HepG2 (cell line): Measurements from ENCODE around the gene GABRB1. TPM values are rescaled to one million over a fixed set of nuclear protein-coding genes. Genes with fewer than 3 reads are reported as not detected.

Experiments
- ATAC-seq: fragments of 200-7000 bp; cut with Tn5 transposase; 3 replicates; pipeline ENCODE4 v1.9.1; 2020; ENCODE audit warnings: mild to moderate bottlenecking, moderate library complexity
- BruUV-seq: library from RNA; stranded (reverse); fragments of 400-500 nt; replicated peaks from 2 replicates; lab custom pipeline; 2021; lab: Mats Ljungman, UMichigan
- CTCF ChIA-PET: fragments of 300-600 bp; formaldehyde crosslinking; extraction: SDS; loops from one replicate; lab custom pipeline; 2021; ENCODE audit warnings: low total read pairs, inconsistent platforms, low intra/inter-chr PET ratio; lab: Yijun Ruan, JAX
- POLR2A ChIA-PET: fragments of 350-600 bp; sonication (Branson Sonifier 250); formaldehyde crosslinking; loops from one replicate; lab custom pipeline; 2020; ENCODE audit warnings: antibody characterized with exemption, inconsistent platforms; lab: Yijun Ruan, JAX
- DNase-seq: peaks from one replicate; pipeline ENCODE4 v3.0.0-alpha.2; 2015; ENCODE audit warnings: low spot score
- FAIRE-seq: peaks from 3 replicates; lab custom pipeline; 2011; peaks lifted over from hg19 to GRCh38; lab: Jason Lieb, UNC
- H2AFZ ChIP-seq: one replicate; pipeline ENCODE4 v1.6.1; 2011; ENCODE audit warnings: low read length, inconsistent platforms
- H3K27ac ChIP-seq: fragments of 300-600 bp; 3 replicates; pipeline ENCODE4 v1.8.0; 2011; ENCODE audit warnings: mixed run types, mild to moderate bottlenecking, mixed read lengths, low read length, inconsistent platforms; ENCODE audit not compliant: insufficient read depth; ENCODE audit errors: extremely low read length
- H3K27me3 ChIP-seq, 2 experiments: fragments of 200-600 bp in 1 of 2; 2 replicates in 1 of 2; 3 replicates in 1 of 2; pipeline versions ENCODE4 v1.6.0 to v1.8.0; 2011; ENCODE audit warnings: low read length in 2 of 2, mild to moderate bottlenecking in 2 of 2, moderate library complexity in 2 of 2, inconsistent platforms in 1 of 2; ENCODE audit not compliant: insufficient read depth in 2 of 2, control insufficient read depth in 1 of 2
- H3K36me3 ChIP-seq, 2 experiments: fragments of 200-600 bp in 1 of 2; replicated peaks in 1 of 2; 2 replicates in 1 of 2; 3 replicates in 1 of 2; pipeline versions ENCODE4 v1.5.1 to v1.8.0; 2011; ENCODE audit warnings: low read length in 2 of 2, inconsistent platforms in 1 of 2; ENCODE audit not compliant: insufficient read depth in 2 of 2, control insufficient read depth in 1 of 2
- H3K4me1 ChIP-seq: 2 replicates; pipeline ENCODE4 v1.5.1; 2012; ENCODE audit warnings: low read length, inconsistent platforms; ENCODE audit not compliant: insufficient read depth
- H3K4me2 ChIP-seq: 2 replicates; pipeline ENCODE4 v1.6.0; 2011; ENCODE audit warnings: low read depth, low read length, inconsistent platforms
- H3K4me3 ChIP-seq, 3 experiments: fragments of 200-600 bp in 1 of 3; sonication (generic), shearing (Covaris generic) in 1 of 3; replicated peaks in 1 of 3; 2 replicates each; pipeline ENCODE4 v1.5.1; 2011 to 2016; ENCODE audit warnings: low read length in 3 of 3, inconsistent platforms in 2 of 3, low read depth in 2 of 3, mild to moderate bottlenecking in 2 of 3, control low read depth in 1 of 3, mixed read lengths in 1 of 3; ENCODE audit not compliant: insufficient read depth in 1 of 3
- H3K79me2 ChIP-seq: one replicate; pipeline ENCODE4 v1.6.1; 2011; ENCODE audit warnings: low read length, inconsistent platforms; ENCODE audit not compliant: insufficient read depth
- H3K9ac ChIP-seq: 2 replicates; pipeline ENCODE4 v1.6.0; 2011; ENCODE audit warnings: mild to moderate bottlenecking, low read depth, low read length, inconsistent platforms; ENCODE audit not compliant: insufficient read depth
- H3K9me3 ChIP-seq: 2 replicates; pipeline ENCODE4 v1.5.1; 2012; ENCODE audit warnings: mild to moderate bottlenecking, low read length
- H4K20me1 ChIP-seq: 2 replicates; pipeline ENCODE4 v1.6.0; 2011; ENCODE audit warnings: inconsistent platforms, mild to moderate bottlenecking, low read length, moderate library complexity; ENCODE audit not compliant: insufficient read depth
- DDIT3 ChIP-seq: sonication (generic); formaldehyde crosslinking; IDR thresholded peaks from 2 replicates; pipeline ENCODE4 v1.4.0; 2020; ENCODE audit warnings: mild to moderate bottlenecking, missing genetic modification reagents
- EHMT2 ChIP-seq: fragments of 200-600 bp; sonication (generic); IDR thresholded peaks from 2 replicates; pipeline ENCODE4 v1.7.0; 2017; ENCODE audit warnings: antibody characterized with exemption, low read depth, low read length, borderline replicate concordance
- FOXA3 ChIP-seq: IDR thresholded peaks from 2 replicates; pipeline ENCODE4 v1.6.1; 2016; ENCODE audit warnings: missing genetic modification reagents, missing compliant biosample characterization
- NFIC ChIP-seq: IDR thresholded peaks from 2 replicates; pipeline ENCODE4 v1.6.1; 2012; ENCODE audit warnings: mild to moderate bottlenecking, low read length, inconsistent platforms
- NRL ChIP-seq: sonication (generic); formaldehyde crosslinking; IDR thresholded peaks from 2 replicates; pipeline ENCODE4 v1.5.0; 2020; ENCODE audit warnings: missing genetic modification reagents, mild to moderate bottlenecking, moderate library complexity, borderline replicate concordance
- SATB2 ChIP-seq: sonication (generic); formaldehyde crosslinking; IDR thresholded peaks from 2 replicates; pipeline ENCODE4 v1.5.0; 2020; ENCODE audit warnings: missing genetic modification reagents
- SRF ChIP-seq: IDR thresholded peaks from 2 replicates; pipeline ENCODE4 v1.6.1; 2011; ENCODE audit warnings: mild to moderate bottlenecking, low read depth, low read length, moderate library complexity
- STAT5B ChIP-seq: sonication (generic); formaldehyde crosslinking; IDR thresholded peaks from 2 replicates; pipeline ENCODE4 v1.4.0; 2020; ENCODE audit warnings: missing genetic modification reagents
- ZNF264 ChIP-seq: sonication (generic); formaldehyde crosslinking; IDR thresholded peaks from 2 replicates; pipeline ENCODE4 v1.4.0; 2020; ENCODE audit warnings: missing genetic modification reagents
- ZXDC ChIP-seq: sonication (generic); formaldehyde crosslinking; IDR thresholded peaks from 2 replicates; pipeline ENCODE4 v1.5.0; 2020; ENCODE audit warnings: mild to moderate bottlenecking, missing genetic modification reagents
- WGBS: methylation state at CpG from one replicate; pipeline ENCODE4 v1.1.6; 2017; ENCODE audit warnings: low lambda C conversion rate; 5-methylcytosine and 5-hydroxymethylcytosine counted together
- in situ Hi-C: cut with HindIII; loops from 2 replicates; pipeline ENCODE4 v1.10.0; 2017; ENCODE audit warnings: low pct_unique_long_range_greater_than_20kb; ENCODE audit not compliant: extremely low pct_ligation_motif_present
- intact Hi-C: fragments of 100-400 bp; cut with micrococcal nuclease; formaldehyde crosslinking; loops from one replicate; pipeline ENCODE4 v1.10.0; 2022; ENCODE audit not compliant: unreplicated experiment
- polyA plus RNA-seq, 8 experiments: library from polyadenylated mRNA; depleted of rRNA in 3 of 8; stranded (reverse) in 7 of 8; unstranded in 1 of 8; fragments of >200 nt; fragmentation: Illumina TruSeq in 4 of 8; extraction: Trizol in 4 of 8; gene quantifications; 2 replicates each; pipeline versions ENCODE4 v1.2.1 to v1.2.3, GENCODE V29; 2011 to 2016; ENCODE audit warnings: low read depth in 4 of 8, missing spikeins in 1 of 8, mixed read lengths in 1 of 8; ENCODE audit not compliant: insufficient read depth in 1 of 8
- total RNA-seq, 5 experiments: library from RNA; depleted of rRNA; stranded (reverse); fragments of >200 nt; fragmentation: Illumina TruSeq; extraction: Trizol; gene quantifications; 2 replicates each; pipeline ENCODE4 v1.2.3, GENCODE V29; 2016; ENCODE audit warnings: low read depth in 1 of 5
- TF ChIP-seq, protein P1 (sequence below): sonication (generic); formaldehyde crosslinking; IDR thresholded peaks from 2 replicates; pipeline ENCODE4 v1.8.1; 2023; ENCODE audit warnings: missing genetic modification reagents, inconsistent platforms, borderline replicate concordance

The GABRB1 gene
- total and polyA plus RNA-seq, 2 of the 13 experiments (the other 11 are each of a cell fraction or from before 2014, with no cell fraction given) = not detected

- intact Hi-C loops = no loop called here
- POLR2A ChIA-PET = no interaction called here
- H3K4me1 ChIP-seq = no peaks in the 10 kb centered on the region
- H3K4me2 ChIP-seq = no peak overlapping the region
- H3K9ac ChIP-seq = no peak overlapping the region
- H3K27me3 ChIP-seq = no peaks in the 10 kb centered on the region
- ATAC-seq (no peak), FAIRE-seq (no peak), DNase-seq (no peak)
- H3K9me3 ChIP-seq = no peaks in the 10 kb centered on the region
- WGBS = 0% methylated on average over 1 of the region's 1 CpG
- H3K4me3 ChIP-seq = no peak overlapping the region
- H3K36me3 ChIP-seq = no peaks in the 10 kb centered on the region
- H4K20me1 ChIP-seq = no peaks in the 10 kb centered on the region
- in situ Hi-C loops = no loop called here
- TF ChIP-seq ZXDC (CRISPR knock-in tag) = no peak
- no peak for TF ChIP-seq SRF
- TF ChIP-seq, protein P1, sequence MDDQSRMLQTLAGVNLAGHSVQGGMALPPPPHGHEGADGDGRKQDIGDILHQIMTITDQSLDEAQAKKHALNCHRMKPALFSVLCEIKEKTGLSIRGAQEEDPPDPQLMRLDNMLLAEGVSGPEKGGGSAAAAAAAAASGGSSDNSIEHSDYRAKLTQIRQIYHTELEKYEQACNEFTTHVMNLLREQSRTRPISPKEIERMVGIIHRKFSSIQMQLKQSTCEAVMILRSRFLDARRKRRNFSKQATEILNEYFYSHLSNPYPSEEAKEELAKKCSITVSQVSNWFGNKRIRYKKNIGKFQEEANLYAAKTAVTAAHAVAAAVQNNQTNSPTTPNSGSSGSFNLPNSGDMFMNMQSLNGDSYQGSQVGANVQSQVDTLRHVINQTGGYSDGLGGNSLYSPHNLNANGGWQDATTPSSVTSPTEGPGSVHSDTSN (CRISPR knock-in tag) = no peak
- TF ChIP-seq NRL = no peak
- no peak for TF ChIP-seq EHMT2
- TF ChIP-seq DDIT3 (CRISPR knock-in tag) = no peak
- no peak for TF ChIP-seq SATB2 (CRISPR knock-in tag)
- no peak for TF ChIP-seq STAT5B (CRISPR knock-in tag)
- no peak for TF ChIP-seq NFIC
- TF ChIP-seq ZNF264 = no peak
- no peak for TF ChIP-seq FOXA3 (CRISPR knock-in tag)
- TF ChIP-seq, all 625 proteins: peak for 0
- Histone ChIP-seq H2AFZ (no peak overlapping the region), H3K79me2 (no peaks in the 10 kb centered on the region), H3K27ac (no peak overlapping the region)
- CTCF ChIA-PET = no interaction called here
- no TSS peak for BruUV-seq
Observed at GRCh38 chr4:47432749-47433148, 401.4 kb downstream of the GABRB1 start.
